GM12865 (cell line): Measurements from ENCODE around the gene UROC1.

Experiments
- DNase-seq: peaks from one replicate; pipeline ENCODE4 v3.0.0; 2010; ENCODE audit warnings: low read depth
- H3K4me3 ChIP-seq: 2 replicates; pipeline ENCODE4 v1.5.1; 2011; ENCODE audit warnings: mild to moderate bottlenecking, low read depth, low read length, control low read depth
- CTCF ChIP-seq: IDR thresholded peaks from 2 replicates; pipeline ENCODE4 v1.5.1; 2011; ENCODE audit warnings: low read length, control low read depth, low read depth, inconsistent platforms; ENCODE audit not compliant: insufficient read depth; ENCODE audit errors: missing control alignments

Gene UROC1

GRCh38 chr3:126551121-126551838 lies 33.7 kb upstream of the UROC1 start:
- DNase-seq = no peak
- TF ChIP-seq CTCF = no peak

GRCh38 chr3:126550488-126551051 lies 33.0 kb upstream of the UROC1 start:
- no peak overlapping the region for H3K4me3 ChIP-seq
- TF ChIP-seq CTCF = no peak
- DNase-seq = no peak

More at GRCh38 chr3:126551121-126551838, 33.7 kb upstream of the UROC1 start:
- H3K4me3 ChIP-seq = no peak overlapping the region

GRCh38 chr3:126549861-126550487 lies 32.4 kb upstream of the UROC1 start:
- TF ChIP-seq CTCF = no peak
- H3K4me3 ChIP-seq = no peak overlapping the region
- no peak for DNase-seq

GRCh38 chr3:126548556-126549466 lies 31.2 kb upstream of the UROC1 start:
- no peak for DNase-seq
- TF ChIP-seq CTCF = no peak
- no peak overlapping the region for H3K4me3 ChIP-seq

- DNase-seq = no peak
These were observed 30.1 kb upstream of the UROC1 start for GRCh38 chr3:126547721-126548120.

More at GRCh38 chr3:126547721-126548120, 30.1 kb upstream of the UROC1 start:
- TF ChIP-seq CTCF = no peak
- no peak overlapping the region for H3K4me3 ChIP-seq
